Transverse colon (tissue), 4 donors: Measurements from ENCODE around the gene SFTPB. TPM values are rescaled to one million over a fixed set of nuclear protein-coding genes. Genes with fewer than 3 reads are reported as not detected.

Experiments
- DNase-seq: peaks from one replicate; pipeline ENCODE4 v3.0.0-alpha.2; 2019
- H3K27ac ChIP-seq, 4 donors: fragments of 200-600 bp; sonication (generic); 2 replicates each; pipeline ENCODE4 v1.5.1; 2016 to 2018; ENCODE audit warnings: inconsistent platforms in 4 of 4
- H3K27me3 ChIP-seq: fragments of 200-600 bp; sonication (generic); 2 replicates; pipeline ENCODE4 v1.5.1; 2017; ENCODE audit warnings: inconsistent platforms
- H3K36me3 ChIP-seq, 4 donors: fragments of 200-600 bp; sonication (generic); 2 replicates each; pipeline ENCODE4 v1.5.1; 2017 to 2019; ENCODE audit warnings: inconsistent platforms in 4 of 4
- H3K4me1 ChIP-seq, 4 donors: fragments of 200-600 bp; sonication (generic); 2 replicates each; pipeline ENCODE4 v1.5.1; 2017 to 2020; ENCODE audit warnings: inconsistent platforms in 4 of 4
- H3K4me3 ChIP-seq, 4 donors: fragments of 200-600 bp; sonication (generic); 1 replicate in 1 of 4; 2 replicates in 3 of 4; pipeline versions ENCODE4 v1.5.1 to v1.6.1; 2017 to 2019; ENCODE audit warnings: inconsistent platforms in 4 of 4
- H3K9me3 ChIP-seq, 2 donors: fragments of 200-600 bp; sonication (generic); 2 replicates each; pipeline ENCODE4 v1.5.1; 2017 to 2019; ENCODE audit warnings: inconsistent platforms in 2 of 2
- EP300 ChIP-seq: sonication (generic); formaldehyde crosslinking; IDR thresholded peaks from one replicate; pipeline ENCODE4 v1.6.1; 2017; ENCODE audit warnings: antibody characterized with exemption, low read depth
- POLR2A ChIP-seq: fragments of 450-650 bp; IDR thresholded peaks from one replicate; pipeline ENCODE4 v1.6.1; 2016; ENCODE audit warnings: antibody characterized with exemption, mild to moderate bottlenecking, moderate library complexity
- POLR2AphosphoS5 ChIP-seq, 3 donors: sonication (generic); formaldehyde crosslinking; IDR thresholded peaks; one replicate each; pipeline ENCODE4 v1.6.1; 2016; ENCODE audit warnings: antibody characterized with exemption in 3 of 3
- WGBS, 2 donors: methylation state at CpG; one replicate each; pipeline ENCODE4 v1.1.5; 2018; ENCODE audit warnings: low coverage in 1 of 2; 5-methylcytosine and 5-hydroxymethylcytosine counted together
- in situ Hi-C, 4 donors: fragments of 200-750 bp; cut with MboI; loops; one replicate each; pipeline versions ENCODE4 v1.15.0 to v1.15.1; 2017; ENCODE audit warnings: low sequenced_read_pairs in 3 of 4, low pct_ligation_motif_present in 1 of 4, low pct_unique_long_range_greater_than_20kb in 1 of 4
- intact Hi-C: fragments of 100-400 bp; cut with DNase I; formaldehyde crosslinking; loops from one replicate; pipeline ENCODE4 v1.15.1; 2023; ENCODE audit warnings: low total_unique reads
- total RNA-seq, 4 donors: library from RNA; depleted of rRNA; stranded (reverse); fragments of >200 nt; gene quantifications; one replicate each; pipeline ENCODE4 v1.1.0, GENCODE V29; 2016
- TF ChIP-seq, protein P1 (sequence below), 5 experiments: fragments of 200-600 bp in 3 of 5; fragments of 450-650 bp in 2 of 5; sonication (generic) in 3 of 5; IDR thresholded peaks; 1 replicate in 2 of 5; 2 replicates in 3 of 5; pipeline ENCODE4 v1.5.1; 2016 to 2017; ENCODE audit warnings: antibody characterized with exemption in 5 of 5, inconsistent platforms in 3 of 5, mild to moderate bottlenecking in 2 of 5, moderate library complexity in 1 of 5

The SFTPB gene
- total RNA-seq, 4 donors from 2014 or later = not detected

DNA sequence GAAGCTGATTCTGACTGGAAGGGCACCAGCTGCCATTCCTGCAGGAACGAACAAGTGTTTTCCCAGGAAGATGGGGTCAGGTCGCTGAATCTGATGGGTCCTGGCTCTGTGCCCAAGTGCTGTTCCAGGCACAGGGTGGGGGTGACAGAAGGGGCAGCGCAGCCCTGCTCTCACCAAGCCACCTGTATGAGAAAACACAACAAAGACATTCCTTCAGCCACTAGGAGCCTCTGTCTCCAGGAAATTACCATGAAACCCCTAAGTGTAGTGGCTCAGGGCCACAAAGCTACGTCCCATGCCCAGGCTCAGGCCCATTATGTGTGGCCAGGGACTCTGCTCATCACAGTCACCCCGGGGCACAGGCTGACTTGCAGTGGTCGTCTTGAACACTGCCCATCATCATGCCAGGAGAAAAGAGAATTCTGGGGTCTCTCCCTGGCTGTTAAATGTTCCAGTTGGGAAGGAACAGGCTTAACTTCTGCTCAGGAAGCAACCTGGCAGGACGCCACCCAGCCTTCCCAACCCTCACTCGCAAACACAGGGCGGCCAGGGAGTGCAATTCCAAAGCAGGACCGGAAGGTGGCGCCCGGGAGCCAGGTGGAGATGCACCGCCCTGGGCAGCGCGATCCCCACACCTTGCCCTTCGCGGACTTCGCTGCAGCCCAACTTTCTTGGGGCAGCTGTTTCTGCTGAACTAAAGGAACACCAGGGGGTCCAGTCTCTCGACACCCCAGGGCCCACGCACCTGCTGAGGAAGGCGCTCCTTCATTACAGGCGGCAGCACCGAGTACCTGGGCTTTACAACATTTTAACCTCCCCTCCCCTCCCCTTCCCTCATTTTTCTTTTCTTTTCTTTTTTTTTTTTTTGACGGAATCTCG, 11.0 kb upstream of the SFTPB start:
- no peaks in the 10 kb centered on the region for H3K27me3 ChIP-seq
- TF ChIP-seq, protein P1, sequence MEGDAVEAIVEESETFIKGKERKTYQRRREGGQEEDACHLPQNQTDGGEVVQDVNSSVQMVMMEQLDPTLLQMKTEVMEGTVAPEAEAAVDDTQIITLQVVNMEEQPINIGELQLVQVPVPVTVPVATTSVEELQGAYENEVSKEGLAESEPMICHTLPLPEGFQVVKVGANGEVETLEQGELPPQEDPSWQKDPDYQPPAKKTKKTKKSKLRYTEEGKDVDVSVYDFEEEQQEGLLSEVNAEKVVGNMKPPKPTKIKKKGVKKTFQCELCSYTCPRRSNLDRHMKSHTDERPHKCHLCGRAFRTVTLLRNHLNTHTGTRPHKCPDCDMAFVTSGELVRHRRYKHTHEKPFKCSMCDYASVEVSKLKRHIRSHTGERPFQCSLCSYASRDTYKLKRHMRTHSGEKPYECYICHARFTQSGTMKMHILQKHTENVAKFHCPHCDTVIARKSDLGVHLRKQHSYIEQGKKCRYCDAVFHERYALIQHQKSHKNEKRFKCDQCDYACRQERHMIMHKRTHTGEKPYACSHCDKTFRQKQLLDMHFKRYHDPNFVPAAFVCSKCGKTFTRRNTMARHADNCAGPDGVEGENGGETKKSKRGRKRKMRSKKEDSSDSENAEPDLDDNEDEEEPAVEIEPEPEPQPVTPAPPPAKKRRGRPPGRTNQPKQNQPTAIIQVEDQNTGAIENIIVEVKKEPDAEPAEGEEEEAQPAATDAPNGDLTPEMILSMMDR (IDR thresholded peaks at IDR 0.05) = peak; percentile 94 to 99 (median 98)
- TF ChIP-seq POLR2AphosphoS5 (IDR thresholded peaks at IDR 0.05) = no peak
- H3K27ac ChIP-seq = peak overlapping the region in 1 of 4 donors; percentile 23
- peak; percentile 92 for DNase-seq
- H3K4me3 ChIP-seq = no peak overlapping the region
- peaks cover 4 to 8% (median 6%) of the 10 kb centered on the region in 4 donors for H3K4me1 ChIP-seq
- intact Hi-C loops = no loop called here
- in situ Hi-C loops = no loop called here
- H3K9me3 ChIP-seq = no peaks in the 10 kb centered on the region
- no peaks in the 10 kb centered on the region for H3K36me3 ChIP-seq
- 17% methylated on average over 22 of the region's 25 CpGs; no CpG with 5 or more reads in 1 of the 2 donors for WGBS, 2 donors

- H3K27ac ChIP-seq = no peak overlapping the region
Measured at GRCh38 chr2:85678377-85678776, 10.4 kb upstream of the SFTPB start.

DNA sequence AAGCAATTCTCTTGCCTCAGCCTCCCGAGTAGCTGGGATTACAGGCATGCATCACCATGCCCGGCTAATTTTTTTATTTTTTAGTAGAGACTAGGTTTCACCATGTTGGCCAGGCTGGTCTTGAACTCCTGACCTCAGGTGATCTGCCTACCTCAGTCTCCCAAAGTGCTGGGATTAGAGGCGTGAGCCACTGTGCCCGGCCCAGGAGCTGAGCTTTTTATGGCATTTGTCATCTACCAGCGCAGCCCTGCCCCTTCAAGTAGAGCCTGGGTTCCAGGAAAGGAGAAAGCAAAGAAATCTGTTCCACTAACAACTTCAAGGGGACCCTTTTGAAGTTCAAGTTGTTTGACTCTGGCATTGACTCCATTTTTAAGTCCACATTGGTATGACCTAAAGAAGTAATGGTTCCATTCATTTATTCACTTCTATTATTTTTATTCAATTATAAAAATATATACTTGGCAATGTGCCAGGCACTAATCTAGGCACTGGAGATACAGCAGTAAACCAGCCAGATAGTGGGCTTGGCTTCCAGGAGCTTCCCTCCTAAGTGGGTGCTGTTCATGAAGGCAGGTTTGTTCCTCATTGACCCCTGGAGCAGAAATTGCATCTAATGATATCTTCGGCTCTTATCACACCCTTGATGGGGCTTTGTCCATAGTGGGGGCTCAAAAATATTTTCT, 8.0 kb upstream of the SFTPB start:
- WGBS, 2 donors = 63 to 77% methylated on average over 2 to 6 of the region's 6 CpGs

More at GRCh38 chr2:85678377-85678776, 10.4 kb upstream of the SFTPB start:
- 70% methylated on average over 3 of the region's 3 CpGs; no CpG with 5 or more reads in 1 of the 2 donors for WGBS, 2 donors
- Histone ChIP-seq H3K27me3 (no peaks in the 10 kb centered on the region), H3K36me3 (no peaks in the 10 kb centered on the region), H3K4me1 (peaks cover 4 to 8% (median 6%) of the 10 kb centered on the region in 4 donors), H3K9me3 (no peaks in the 10 kb centered on the region), H3K4me3 (no peak overlapping the region)
- DNase-seq = no peak
- intact Hi-C loops = no loop called here
- TF ChIP-seq, protein P1 (IDR thresholded peaks at IDR 0.05) = no peak
- no peak for TF ChIP-seq POLR2A
- TF ChIP-seq EP300 = no peak
- no peak for TF ChIP-seq POLR2AphosphoS5 (IDR thresholded peaks at IDR 0.05)
- in situ Hi-C loops = no loop called here

DNA sequence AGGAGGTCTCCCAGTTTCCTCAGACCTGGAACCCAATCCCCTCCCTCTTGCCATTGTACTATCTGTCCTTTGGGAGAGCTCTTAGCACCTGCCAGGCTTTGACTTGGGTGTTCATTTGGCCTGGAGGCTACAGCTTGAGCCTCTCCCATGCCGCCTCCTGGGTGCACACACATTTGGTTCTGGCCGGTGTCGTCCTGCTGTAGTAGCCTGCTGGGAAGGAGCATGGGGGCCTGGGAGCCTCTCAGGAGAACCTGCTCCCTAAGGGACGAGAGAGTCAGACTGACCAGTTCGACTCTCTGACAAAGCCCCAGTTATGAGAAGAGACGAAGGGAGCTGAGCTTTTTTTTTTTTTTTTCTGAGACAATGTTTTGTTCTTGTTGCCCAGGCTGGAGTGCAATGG, 7.4 kb upstream of the SFTPB start:
- H3K27ac ChIP-seq = no peak overlapping the region
- no peak overlapping the region for H3K4me3 ChIP-seq
- H3K36me3 ChIP-seq = no peaks in the 10 kb centered on the region
- H3K4me1 ChIP-seq = peaks cover 4 to 8% (median 6%) of the 10 kb centered on the region in 4 donors
- TF ChIP-seq POLR2A = no peak
- no peak for TF ChIP-seq EP300
- TF ChIP-seq POLR2AphosphoS5 (IDR thresholded peaks at IDR 0.05) = no peak
- intact Hi-C loops (no loop called here), in situ Hi-C loops (no loop called here)
- no peaks in the 10 kb centered on the region for H3K9me3 ChIP-seq
- no peaks in the 10 kb centered on the region for H3K27me3 ChIP-seq
- 90 to 100% methylated on average over 3 to 6 of the region's 6 CpGs for WGBS, 2 donors
- DNase-seq = no peak

More for the DNA sequence above, 8.0 kb upstream of the SFTPB start:
- peaks cover 4 to 8% (median 6%) of the 10 kb centered on the region in 4 donors for H3K4me1 ChIP-seq
- in situ Hi-C loops = no loop called here
- TF ChIP-seq, protein P1 (IDR thresholded peaks at IDR 0.05) = no peak
- TF ChIP-seq EP300 (no peak), POLR2AphosphoS5 (IDR thresholded peaks at IDR 0.05) (no peak), POLR2A (no peak)
- no peak overlapping the region for H3K4me3 ChIP-seq
- DNase-seq = no peak
- H3K9me3 ChIP-seq = no peaks in the 10 kb centered on the region
- H3K27me3 ChIP-seq = no peaks in the 10 kb centered on the region
- intact Hi-C loops = no loop called here
- no peak overlapping the region for H3K27ac ChIP-seq
- H3K36me3 ChIP-seq = no peaks in the 10 kb centered on the region
